H9 (cell line): ENCODE measurements around the gene PNKP. TPM values are rescaled to one million over a fixed set of nuclear protein-coding genes. Genes with fewer than 3 reads are reported as not detected.

ENCODE experiments used
- DNase-seq: peaks from one replicate; pipeline ENCODE4 v3.0.0-alpha.2; 2017
- H2AFZ ChIP-seq: one replicate; pipeline ENCODE4 v1.6.1; 2013; ENCODE audit warnings: mild to moderate bottlenecking, low read length, control low read depth, moderate library complexity
- H2AK5ac ChIP-seq: 2 replicates; pipeline ENCODE4 v1.6.1; 2013; ENCODE audit warnings: low read length, control low read depth, mixed read lengths; ENCODE audit not compliant: insufficient read length
- H2BK120ac ChIP-seq: one replicate; pipeline ENCODE4 v1.6.1; 2013; ENCODE audit warnings: low read depth, mild to moderate bottlenecking, low read length, control low read depth, inconsistent platforms; ENCODE audit not compliant: poor library complexity, severe bottlenecking
- H2BK12ac ChIP-seq: 2 replicates; pipeline ENCODE4 v1.6.1; 2013; ENCODE audit warnings: low read length, control low read depth, mixed read lengths, low read depth; ENCODE audit not compliant: insufficient read length
- H2BK15ac ChIP-seq: 2 replicates; pipeline ENCODE4 v1.6.1; 2013; ENCODE audit warnings: low read depth, low read length, control low read depth
- H2BK20ac ChIP-seq: one replicate; pipeline ENCODE4 v1.6.1; 2013; ENCODE audit warnings: low read depth, mild to moderate bottlenecking, low read length, control low read depth, inconsistent platforms; ENCODE audit not compliant: poor library complexity, severe bottlenecking
- H2BK5ac ChIP-seq: 2 replicates; pipeline ENCODE4 v1.6.1; 2013; ENCODE audit warnings: low read length, control low read depth, mixed read lengths; ENCODE audit not compliant: insufficient read length
- H3K14ac ChIP-seq: 2 replicates; pipeline ENCODE4 v1.6.1; 2013; ENCODE audit warnings: low read length, control low read depth; ENCODE audit not compliant: insufficient read depth
- H3K18ac ChIP-seq: 2 replicates; pipeline ENCODE4 v1.6.1; 2013; ENCODE audit warnings: low read depth, mild to moderate bottlenecking, mixed read lengths, low read length, control low read depth; ENCODE audit not compliant: insufficient read length
- H3K23ac ChIP-seq: 2 replicates; pipeline ENCODE4 v1.6.1; 2013; ENCODE audit warnings: low read length, control low read depth, mixed read lengths, low read depth; ENCODE audit not compliant: insufficient read length
- H3K23me2 ChIP-seq: 2 replicates; pipeline ENCODE4 v1.6.1; 2013; ENCODE audit warnings: low read depth, mild to moderate bottlenecking, mixed read lengths, low read length, control low read depth; ENCODE audit not compliant: insufficient read length, poor library complexity, severe bottlenecking
- H3K27ac ChIP-seq: 2 replicates; pipeline ENCODE4 v1.5.1; 2013; ENCODE audit warnings: low read length, control low read depth, mixed read lengths, low read depth; ENCODE audit not compliant: insufficient read length
- H3K27me3 ChIP-seq: 2 replicates; pipeline ENCODE4 v1.6.1; 2013; ENCODE audit warnings: low read length, control low read depth, inconsistent platforms; ENCODE audit not compliant: insufficient read depth
- H3K4ac ChIP-seq: 2 replicates; pipeline ENCODE4 v1.6.1; 2013; ENCODE audit warnings: low read depth, mild to moderate bottlenecking, control low read depth, inconsistent platforms, low read length, moderate library complexity
- H3K4me1 ChIP-seq: 2 replicates; pipeline ENCODE4 v1.6.1; 2013; ENCODE audit warnings: low read length, control low read depth, inconsistent platforms; ENCODE audit not compliant: insufficient read depth
- H3K4me2 ChIP-seq: 2 replicates; pipeline ENCODE4 v1.6.1; 2013; ENCODE audit warnings: low read length, control low read depth, mixed read lengths; ENCODE audit not compliant: insufficient read length, insufficient read depth
- H3K56ac ChIP-seq: 2 replicates; pipeline ENCODE4 v1.6.1; 2013; ENCODE audit warnings: low read depth, mild to moderate bottlenecking, mixed read lengths, low read length, control low read depth; ENCODE audit not compliant: insufficient read length
- H3K79me1 ChIP-seq: 2 replicates; pipeline ENCODE4 v1.6.1; 2013; ENCODE audit warnings: low read depth, mild to moderate bottlenecking, moderate library complexity, low read length, control low read depth, inconsistent platforms; ENCODE audit not compliant: insufficient read depth, poor library complexity, severe bottlenecking
- H3K79me2 ChIP-seq: 2 replicates; pipeline ENCODE4 v1.6.1; 2013; ENCODE audit warnings: low read length, control low read depth, inconsistent platforms; ENCODE audit not compliant: insufficient read depth
- H3K9ac ChIP-seq: 2 replicates; pipeline ENCODE4 v1.6.1; 2013; ENCODE audit warnings: low read length, control low read depth, mixed read lengths; ENCODE audit not compliant: insufficient read length; ENCODE audit errors: extremely low read depth
- H3K9me3 ChIP-seq: one replicate; pipeline ENCODE4 v1.6.1; 2013; ENCODE audit warnings: low read depth, low read length, inconsistent platforms; ENCODE audit not compliant: control insufficient read depth
- H3T11ph ChIP-seq: one replicate; pipeline ENCODE4 v1.6.1; 2013; ENCODE audit warnings: mild to moderate bottlenecking, low read length, control low read depth, inconsistent platforms
- H4K20me1 ChIP-seq: one replicate; pipeline ENCODE4 v1.6.1; 2013; ENCODE audit not compliant: control insufficient read depth, insufficient read length, insufficient read depth
- H4K5ac ChIP-seq: 2 replicates; pipeline ENCODE4 v1.6.1; 2013; ENCODE audit warnings: low read depth, mild to moderate bottlenecking, mixed read lengths, low read length, control low read depth; ENCODE audit not compliant: insufficient read length
- H4K8ac ChIP-seq: replicated peaks from 2 replicates; pipeline ENCODE4 v1.6.1; 2013; ENCODE audit warnings: low read length, control low read depth, mixed read lengths, low read depth; ENCODE audit not compliant: insufficient read length
- H4K91ac ChIP-seq: 2 replicates; pipeline ENCODE4 v1.6.1; 2013; ENCODE audit warnings: low read depth, mild to moderate bottlenecking, moderate library complexity, mixed read lengths, low read length, control low read depth; ENCODE audit not compliant: insufficient read length
- H3K27ac Mint-ChIP-seq, 3 experiments: 2 replicates in 2 of 3; 3 replicates in 1 of 3; pipeline ENCODE4 v1.8.0; 2020 to 2021; ENCODE audit warnings: mixed read lengths in 3 of 3, mild to moderate bottlenecking in 1 of 3, moderate library complexity in 1 of 3
- H3K27me3 Mint-ChIP-seq: 2 replicates; pipeline ENCODE4 v1.8.0; 2021; ENCODE audit warnings: low read depth, mild to moderate bottlenecking, moderate library complexity, mixed read lengths
- H3K36me3 Mint-ChIP-seq, 3 experiments: 2 replicates in 2 of 3; 3 replicates in 1 of 3; pipeline ENCODE4 v1.8.0; 2020 to 2021; ENCODE audit warnings: low read depth in 3 of 3, mixed read lengths in 3 of 3; ENCODE audit not compliant: insufficient read depth in 1 of 3
- H3K4me1 Mint-ChIP-seq, 2 experiments: 2 replicates each; pipeline ENCODE4 v1.8.0; 2020; ENCODE audit warnings: mixed read lengths in 2 of 2
- H3K4me3 Mint-ChIP-seq, 2 experiments: 2 replicates in 1 of 2; 3 replicates in 1 of 2; pipeline ENCODE4 v1.8.0; 2020 to 2021; ENCODE audit warnings: mild to moderate bottlenecking in 2 of 2, mixed read lengths in 2 of 2, moderate library complexity in 1 of 2
- H3K9me3 Mint-ChIP-seq, 2 experiments: 2 replicates in 1 of 2; 3 replicates in 1 of 2; pipeline ENCODE4 v1.8.0; 2020; ENCODE audit warnings: mild to moderate bottlenecking in 2 of 2, mixed read lengths in 2 of 2, moderate library complexity in 1 of 2
- CTCF ChIP-seq: fragments of 200-600 bp; sonication (generic); conservative IDR thresholded peaks from 3 replicates; pipeline ENCODE4 v1.8.0; 2021; ENCODE audit warnings: antibody characterized with exemption, mild to moderate bottlenecking
- WGBS: extraction: QIAGEN DNeasy Blood & Tissue Kit; methylation state at CpG from one replicate; pipeline ENCODE4 v1.1.7; 2013; ENCODE audit warnings: missing lambda C conversion rate, low lambda C conversion rate, mixed read lengths; ENCODE audit not compliant: insufficient read length; ENCODE audit errors: extremely low coverage; 5-methylcytosine and 5-hydroxymethylcytosine counted together
- total RNA-seq: library from RNA; stranded (reverse); gene quantifications from 2 replicates; pipeline ENCODE4 v1.2.1, GENCODE V29; 2021

The PNKP gene
- total RNA-seq, 1 experiment from 2014 or later, result 157 TPM

GRCh38 chr19:49854378-49855263 lies 12.8 kb downstream of the PNKP start:
- no peak overlapping the region for H4K5ac ChIP-seq
- H3K4ac ChIP-seq, result no peak overlapping the region
- WGBS, result no CpG with 5 or more reads among the region's 39 CpGs
- no peak overlapping the region for H3T11ph ChIP-seq
- no peak for TF ChIP-seq CTCF
- H3K9me3 ChIP-seq, result no peaks in the 10 kb centered on the region
- H3K27me3 Mint-ChIP-seq, result peaks cover 2% of the 10 kb centered on the region; the same call in 1 of the 2 replicates
- DNase-seq, result no peak
- H2BK20ac ChIP-seq, result no peak overlapping the region
- no peak overlapping the region for H3K27ac ChIP-seq
- H3K4me3 Mint-ChIP-seq, result no peak overlapping the region
- H3K23me2 ChIP-seq, result peaks cover 10% of the 10 kb centered on the region
- no peaks in the 10 kb centered on the region; the same call in 1 of the 2 replicates for H3K4me1 ChIP-seq
- peaks cover 11% of the 10 kb centered on the region for H3K79me1 ChIP-seq
- H3K4me2 ChIP-seq, result no peak overlapping the region
- no peak overlapping the region for H4K91ac ChIP-seq
- peaks cover 6% of the 10 kb centered on the region for H4K20me1 ChIP-seq
- no peaks in the 10 kb centered on the region for H3K27me3 ChIP-seq
- no peak overlapping the region for H4K8ac ChIP-seq
- no peak overlapping the region for H2AFZ ChIP-seq
- H3K36me3 Mint-ChIP-seq, result peaks cover 26 to 65% (median 60%) of the 10 kb centered on the region in 3 experiments
- no peak overlapping the region for H3K14ac ChIP-seq
- H3K9ac ChIP-seq, result no peak overlapping the region
- no peak overlapping the region for H3K23ac ChIP-seq
- no peak overlapping the region for H2BK15ac ChIP-seq
- H3K56ac ChIP-seq, result no peak overlapping the region
- no peak overlapping the region for H3K27ac Mint-ChIP-seq
- H2BK5ac ChIP-seq, result no peak overlapping the region
- H3K9me3 Mint-ChIP-seq, result no peaks in the 10 kb centered on the region; a peak in 1 of 5 replicates
- H2BK12ac ChIP-seq, result no peak overlapping the region
- H3K79me2 ChIP-seq, result peaks cover 9% of the 10 kb centered on the region; the same call in 1 of the 2 replicates
- H2BK120ac ChIP-seq, result no peak overlapping the region
- H3K18ac ChIP-seq, result no peak overlapping the region
- no peak overlapping the region for H2AK5ac ChIP-seq
- H3K4me1 Mint-ChIP-seq, result peaks cover 22 to 24% of the 10 kb centered on the region in 2 experiments
